ENCODE measurements around the gene DARS2. TPM values are rescaled to one million over a fixed set of nuclear protein-coding genes. Genes with fewer than 3 reads are reported as not detected.
"Not testable (repeated sequence)": the region's sequence is repeated elsewhere in the genome, so short reads cannot be mapped to it uniquely, and the experiment has no call there.

The DARS2 gene
- total RNA-seq, 1 donor from 2014 or later: 28.2 TPM

DNA sequence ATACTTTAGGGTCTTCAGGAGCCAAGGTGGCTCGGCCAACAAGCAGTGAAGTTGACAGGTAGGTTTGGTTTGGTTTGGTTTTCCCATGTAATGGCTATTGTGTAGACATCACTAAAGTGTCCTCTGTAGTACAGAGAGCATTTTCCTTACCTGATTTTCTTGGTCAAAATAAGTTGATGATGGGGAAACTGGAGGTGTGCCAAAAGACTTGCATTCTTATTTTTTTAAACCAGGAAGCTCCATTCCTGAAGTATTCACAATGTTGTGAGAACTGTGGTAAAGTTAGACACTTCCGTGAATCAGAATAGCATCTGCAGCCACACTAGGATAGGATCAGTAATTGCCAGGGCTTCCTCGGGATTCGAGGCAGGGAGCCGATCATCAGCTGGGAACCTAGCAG is 46.6 kb downstream of the DARS2 start:
- Mint-ChIP-seq H3K4me3 (no peak overlapping the region), H3K4me1 (ENCODE audit: unreplicated experiment) (peaks cover 27% of the 10 kb centered on the region), H3K36me3 (peaks cover 26% of the 10 kb centered on the region), H3K27ac (no peak overlapping the region), H3K9me3 (no peaks in the 10 kb centered on the region), H3K27me3 (peaks cover 4% of the 10 kb centered on the region)
- TF ChIP-seq, protein P1, sequence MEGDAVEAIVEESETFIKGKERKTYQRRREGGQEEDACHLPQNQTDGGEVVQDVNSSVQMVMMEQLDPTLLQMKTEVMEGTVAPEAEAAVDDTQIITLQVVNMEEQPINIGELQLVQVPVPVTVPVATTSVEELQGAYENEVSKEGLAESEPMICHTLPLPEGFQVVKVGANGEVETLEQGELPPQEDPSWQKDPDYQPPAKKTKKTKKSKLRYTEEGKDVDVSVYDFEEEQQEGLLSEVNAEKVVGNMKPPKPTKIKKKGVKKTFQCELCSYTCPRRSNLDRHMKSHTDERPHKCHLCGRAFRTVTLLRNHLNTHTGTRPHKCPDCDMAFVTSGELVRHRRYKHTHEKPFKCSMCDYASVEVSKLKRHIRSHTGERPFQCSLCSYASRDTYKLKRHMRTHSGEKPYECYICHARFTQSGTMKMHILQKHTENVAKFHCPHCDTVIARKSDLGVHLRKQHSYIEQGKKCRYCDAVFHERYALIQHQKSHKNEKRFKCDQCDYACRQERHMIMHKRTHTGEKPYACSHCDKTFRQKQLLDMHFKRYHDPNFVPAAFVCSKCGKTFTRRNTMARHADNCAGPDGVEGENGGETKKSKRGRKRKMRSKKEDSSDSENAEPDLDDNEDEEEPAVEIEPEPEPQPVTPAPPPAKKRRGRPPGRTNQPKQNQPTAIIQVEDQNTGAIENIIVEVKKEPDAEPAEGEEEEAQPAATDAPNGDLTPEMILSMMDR (conservative IDR thresholded peaks at IDR 0.05): no peak
- DNase-seq (ENCODE audit: extremely low spot score, unreplicated experiment): no peak

DNA sequence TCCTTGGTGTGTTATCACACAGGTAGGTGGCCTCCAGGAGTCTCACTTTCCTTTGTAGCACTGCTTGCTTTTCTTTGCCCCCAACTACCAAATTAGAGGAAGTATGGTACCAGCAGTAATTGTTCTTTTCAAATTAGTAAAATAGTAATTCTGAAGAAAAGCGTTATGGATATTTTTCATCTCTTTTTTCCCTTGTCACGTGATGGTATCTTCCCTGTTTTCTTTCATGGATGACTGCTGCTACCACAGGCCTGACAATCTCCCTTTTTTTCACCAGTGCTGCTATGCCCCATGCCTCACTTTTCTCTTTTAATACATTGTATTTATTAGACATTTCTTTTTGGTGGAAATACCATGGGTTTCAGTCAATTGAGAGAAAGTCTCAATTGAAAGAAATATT is 47.0 kb downstream of the DARS2 start:
- Mint-ChIP-seq H3K36me3 (peaks cover 22% of the 10 kb centered on the region), H3K9me3 (no peaks in the 10 kb centered on the region), H3K4me1 (ENCODE audit: unreplicated experiment) (peaks cover 25% of the 10 kb centered on the region), H3K27me3 (peaks cover 4% of the 10 kb centered on the region), H3K4me3 (no peak overlapping the region), H3K27ac (no peak overlapping the region)
- TF ChIP-seq, protein P1 (conservative IDR thresholded peaks at IDR 0.05): no peak
- no peak for DNase-seq (ENCODE audit: extremely low spot score, unreplicated experiment)

DNA sequence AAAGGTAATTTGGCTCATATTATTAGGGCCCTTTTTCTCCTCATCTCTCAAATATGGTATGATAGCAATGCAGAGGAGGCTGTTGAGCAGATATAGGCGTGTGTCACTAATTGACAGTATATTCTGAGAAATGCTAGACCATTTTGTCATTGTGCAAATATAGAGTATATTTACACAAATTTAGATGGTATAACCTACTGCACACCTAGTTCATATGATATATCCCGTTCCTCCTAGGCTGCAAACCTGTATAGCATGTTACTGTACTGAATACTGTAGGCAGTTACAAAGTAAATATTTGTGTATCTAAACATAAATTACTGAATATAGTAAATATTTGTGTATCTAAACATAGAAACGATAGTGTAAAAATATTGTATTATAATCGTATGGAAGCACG is 52.3 kb downstream of the DARS2 start:
- TF ChIP-seq, protein P1 (conservative IDR thresholded peaks at IDR 0.05): no peak
- no peak for DNase-seq (ENCODE audit: extremely low spot score, unreplicated experiment)
- Mint-ChIP-seq H3K4me3 (no peak overlapping the region), H3K9me3 (no peaks in the 10 kb centered on the region), H3K36me3 (peaks cover 16% of the 10 kb centered on the region), H3K27me3 (no peaks in the 10 kb centered on the region), H3K4me1 (ENCODE audit: unreplicated experiment) (peaks cover 7% of the 10 kb centered on the region), H3K27ac (no peak overlapping the region)

DNA sequence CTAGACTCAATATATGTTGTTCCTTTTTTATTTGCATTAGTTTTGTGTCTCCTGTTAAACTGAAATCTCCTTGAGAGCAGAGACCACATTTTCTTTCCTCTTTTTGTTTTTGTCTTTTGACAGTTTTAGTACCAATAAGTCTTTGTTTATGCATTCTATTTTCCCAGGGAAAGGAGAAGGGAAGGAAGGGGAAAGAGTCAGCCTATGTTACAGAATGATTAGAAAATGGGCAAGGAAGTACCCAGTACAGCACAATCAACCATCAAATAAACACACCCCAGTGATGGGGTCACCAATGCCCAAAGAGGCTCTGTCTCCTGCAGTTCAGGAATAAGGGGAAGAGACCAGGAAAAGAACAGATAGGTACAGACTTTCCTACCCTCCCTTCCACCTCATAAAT is 53.8 kb downstream of the DARS2 start:
- TF ChIP-seq, protein P1 (conservative IDR thresholded peaks at IDR 0.05): no peak
- DNase-seq (ENCODE audit: extremely low spot score, unreplicated experiment): no peak
- peaks cover 14% of the 10 kb centered on the region for H3K36me3 Mint-ChIP-seq
- peaks cover 3% of the 10 kb centered on the region for H3K4me1 Mint-ChIP-seq (ENCODE audit: unreplicated experiment)
- no peaks in the 10 kb centered on the region for H3K9me3 Mint-ChIP-seq
- H3K27ac Mint-ChIP-seq: no peak overlapping the region
- no peak overlapping the region for H3K4me3 Mint-ChIP-seq
- no peaks in the 10 kb centered on the region for H3K27me3 Mint-ChIP-seq

DNA sequence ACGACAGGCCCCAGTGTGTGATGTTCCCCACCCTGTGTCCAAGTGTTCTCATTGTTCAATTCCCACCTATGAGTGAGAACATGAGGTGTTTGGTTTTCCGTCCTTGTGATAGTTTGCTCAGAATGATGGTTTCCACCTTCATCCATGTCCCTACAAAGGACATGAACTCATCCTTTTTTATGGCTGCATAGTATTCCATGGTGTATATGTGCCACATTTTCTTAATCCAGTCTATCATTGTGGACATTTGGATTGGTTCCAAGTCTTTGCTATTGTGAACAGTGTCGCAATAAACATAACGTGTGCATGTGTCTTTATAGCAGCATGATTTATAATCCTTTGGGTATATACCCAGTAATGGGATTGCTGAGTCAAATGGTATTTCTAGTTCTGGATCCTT is 56.6 kb downstream of the DARS2 start:
- not testable (repeated sequence) for DNase-seq (ENCODE audit: extremely low spot score, unreplicated experiment)
- H3K36me3 Mint-ChIP-seq: peaks cover 16% of the 10 kb centered on the region

DNA sequence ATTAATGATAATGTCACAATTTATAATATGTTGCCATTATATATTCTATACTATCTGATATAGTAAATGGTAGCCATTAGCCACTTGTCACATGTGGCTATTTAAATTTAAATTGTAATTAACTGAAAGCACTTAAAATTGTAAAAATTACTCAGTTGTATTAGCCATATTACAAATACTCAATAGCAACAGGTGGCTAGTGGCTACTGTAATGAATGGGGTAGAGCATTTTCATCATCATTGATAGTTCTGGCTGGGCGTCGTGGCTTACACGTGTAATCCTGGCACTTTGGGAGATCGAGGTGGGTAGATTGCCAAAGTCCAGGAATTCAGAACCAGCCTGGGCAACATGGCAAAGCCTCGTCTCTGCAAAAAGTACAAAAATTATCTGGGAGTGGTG is 60.2 kb downstream of the DARS2 start:
- Mint-ChIP-seq H3K9me3 (no peaks in the 10 kb centered on the region), H3K36me3 (peaks cover 16% of the 10 kb centered on the region), H3K4me3 (no peak overlapping the region), H3K27ac (no peak overlapping the region), H3K4me1 (ENCODE audit: unreplicated experiment) (no peaks in the 10 kb centered on the region), H3K27me3 (no peaks in the 10 kb centered on the region)
- no peak for DNase-seq (ENCODE audit: extremely low spot score, unreplicated experiment)
- TF ChIP-seq, protein P1 (conservative IDR thresholded peaks at IDR 0.05): no peak

More for the DNA sequence above, 56.6 kb downstream of the DARS2 start:
- H3K4me3 Mint-ChIP-seq; H3K27me3 Mint-ChIP-seq; H3K4me1 Mint-ChIP-seq (ENCODE audit: unreplicated experiment); H3K27ac Mint-ChIP-seq; H3K9me3 Mint-ChIP-seq: not testable (repeated sequence)
